CD14-positive monocyte (primary cell): ENCODE measurements around the gene LY6G5B. TPM values are rescaled to one million over a fixed set of nuclear protein-coding genes. Genes with fewer than 3 reads are reported as not detected.
A peak's percentile ranks its signal among the peaks of the same experiment; 100 is the strongest.

Source experiments
- DNase-seq, 3 donors: peaks; one replicate each; pipeline ENCODE4 v3.0.0-alpha.2; 2011 to 2022
- H2AFZ ChIP-seq: 2 replicates; pipeline ENCODE4 v1.6.0; 2012; ENCODE audit warnings: mild to moderate bottlenecking, low read depth, low read length, inconsistent platforms; ENCODE audit not compliant: insufficient read depth, poor library complexity, severe bottlenecking
- H3K27ac ChIP-seq, 2 donors: 1 replicate in 1 of 2; 2 replicates in 1 of 2; pipeline ENCODE4 v1.5.1; 2012 to 2013; ENCODE audit warnings: low read length in 2 of 2, control low read depth in 1 of 2, inconsistent platforms in 1 of 2, low read depth in 1 of 2, mild to moderate bottlenecking in 1 of 2
- H3K27me3 ChIP-seq, 2 donors: one replicate each; pipeline versions ENCODE4 v1.6.0 to v1.6.1; 2011 to 2013; ENCODE audit warnings: low read length in 2 of 2; ENCODE audit not compliant: control insufficient read depth in 2 of 2, insufficient read depth in 2 of 2
- H3K36me3 ChIP-seq, 2 donors: replicated peaks in 1 of 2; 1 replicate in 1 of 2; 2 replicates in 1 of 2; pipeline versions ENCODE4 v1.5.1 to v1.6.1; 2012 to 2013; ENCODE audit warnings: low read length in 2 of 2, control low read depth in 1 of 2, inconsistent platforms in 1 of 2, mild to moderate bottlenecking in 1 of 2; ENCODE audit not compliant: insufficient read depth in 2 of 2, control insufficient read depth in 1 of 2
- H3K4me1 ChIP-seq, 2 donors: 1 replicate in 1 of 2; 2 replicates in 1 of 2; pipeline versions ENCODE4 v1.5.1 to v1.6.1; 2012 to 2013; ENCODE audit warnings: low read length in 2 of 2, control low read depth in 1 of 2, inconsistent platforms in 1 of 2, mild to moderate bottlenecking in 1 of 2, moderate library complexity in 1 of 2; ENCODE audit not compliant: insufficient read depth in 2 of 2, control insufficient read depth in 1 of 2
- H3K4me2 ChIP-seq: replicated peaks from 2 replicates; pipeline ENCODE3; 2012; ENCODE audit warnings: low read length, moderate library complexity, mild to moderate bottlenecking; ENCODE audit not compliant: poor library complexity, severe bottlenecking; ENCODE audit errors: extremely low read depth
- H3K4me3 ChIP-seq, 3 experiments: fragments of 200-600 bp in 1 of 3; sonication (generic) in 1 of 3; replicated peaks in 1 of 3; 1 replicate in 2 of 3; 2 replicates in 1 of 3; pipeline ENCODE4 v1.5.1; 2011 to 2013; ENCODE audit warnings: low read length in 3 of 3, mild to moderate bottlenecking in 3 of 3, control low read depth in 2 of 3, low read depth in 2 of 3, inconsistent platforms in 1 of 3, moderate library complexity in 1 of 3
- H3K79me2 ChIP-seq: 2 replicates; pipeline ENCODE4 v1.6.0; 2012; ENCODE audit warnings: mild to moderate bottlenecking, control low read depth, inconsistent platforms, low read length, moderate library complexity; ENCODE audit not compliant: insufficient read depth
- H3K9ac ChIP-seq: 2 replicates; pipeline ENCODE4 v1.6.0; 2017; ENCODE audit warnings: low read length, mild to moderate bottlenecking; ENCODE audit not compliant: insufficient read depth, poor library complexity, severe bottlenecking
- H3K9me3 ChIP-seq, 2 donors: replicated peaks in 1 of 2; 1 replicate in 1 of 2; 2 replicates in 1 of 2; pipeline versions ENCODE4 v1.5.1 to v1.6.1; 2012 to 2013; ENCODE audit warnings: low read length in 2 of 2, control low read depth in 1 of 2; ENCODE audit not compliant: control insufficient read depth in 1 of 2, insufficient read depth in 1 of 2
- H4K20me1 ChIP-seq: 2 replicates; pipeline ENCODE4 v1.6.0; 2012; ENCODE audit warnings: mild to moderate bottlenecking, low read length, control low read depth, moderate library complexity; ENCODE audit not compliant: insufficient read depth
- H3K27ac Mint-ChIP-seq, 7 donors: one replicate each; pipeline ENCODE4 v1.8.0; 2020; ENCODE audit warnings: mild to moderate bottlenecking in 7 of 7, mixed read lengths in 7 of 7, moderate library complexity in 6 of 7, inconsistent platforms in 2 of 7
- H3K27me3 Mint-ChIP-seq, 3 donors: one replicate each; pipeline ENCODE4 v1.8.0; 2021 to 2022; ENCODE audit warnings: low read depth in 3 of 3, mild to moderate bottlenecking in 3 of 3, mixed read lengths in 3 of 3, moderate library complexity in 3 of 3, inconsistent platforms in 1 of 3
- H3K36me3 Mint-ChIP-seq, 2 donors: one replicate each; pipeline ENCODE4 v1.8.0; 2020; ENCODE audit warnings: mixed read lengths in 2 of 2, inconsistent platforms in 1 of 2, mild to moderate bottlenecking in 1 of 2
- H3K4me1 Mint-ChIP-seq: one replicate; pipeline ENCODE4 v1.8.0; 2020; ENCODE audit warnings: mild to moderate bottlenecking, mixed read lengths
- H3K4me3 Mint-ChIP-seq, 2 donors: one replicate each; pipeline ENCODE4 v1.8.0; 2020; ENCODE audit warnings: mild to moderate bottlenecking in 2 of 2, mixed read lengths in 2 of 2, moderate library complexity in 1 of 2
- H3K9me3 Mint-ChIP-seq, 7 donors: one replicate each; pipeline ENCODE4 v1.8.0; 2020 to 2022; ENCODE audit warnings: mixed read lengths in 7 of 7, mild to moderate bottlenecking in 6 of 7, moderate library complexity in 6 of 7, inconsistent platforms in 2 of 7
- CTCF ChIP-seq: fragments of 200-600 bp; IDR thresholded peaks from one replicate; pipeline ENCODE4 v1.8.0; 2022; ENCODE audit warnings: antibody characterized with exemption, mild to moderate bottlenecking
- WGBS: methylation state at CpG from one replicate; pipeline ENCODE4 v1.1.5; 2013; ENCODE audit warnings: missing lambda C conversion rate; ENCODE audit not compliant: insufficient coverage; 5-methylcytosine and 5-hydroxymethylcytosine counted together
- intact Hi-C, 2 donors: fragments of 100-400 bp; cut with micrococcal nuclease; formaldehyde crosslinking; loops; one replicate each; pipeline versions ENCODE4 v1.15.0 to v1.15.1; 2023
- polyA plus RNA-seq, 3 donors: library from polyadenylated mRNA; depleted of rRNA in 1 of 3; unstranded in 2 of 3; stranded (reverse) in 1 of 3; fragments of 300-500 nt in 2 of 3; fragments of >200 nt in 1 of 3; fragmentation: Illumina TruSeq in 2 of 3; gene quantifications; 1 replicate in 2 of 3; 2 replicates in 1 of 3; pipeline ENCODE4 v1.2.3, GENCODE V29; 2012 to 2021

The LY6G5B gene
- polyA plus RNA-seq, 3 donors, result 0.17 to 55.1 TPM; not detected in 1

GRCh38 chr6:31641370-31641769, 28.4 kb upstream of the LY6G5B start:
- Histone ChIP-seq H3K4me2 (no peak overlapping the region), H3K79me2 (no peaks in the 10 kb centered on the region), H3K9ac (no peak overlapping the region), H3K4me1 (no peaks in the 10 kb centered on the region), H4K20me1 (peaks cover 84% of the 10 kb centered on the region), H3K27me3 (no peaks in the 10 kb centered on the region), H2AFZ (no peak overlapping the region), H3K27ac (no peak overlapping the region), H3K4me3 (no peak overlapping the region), H3K36me3 (peaks cover 94 to 99% of the 10 kb centered on the region in 2 donors), H3K9me3 (no peaks in the 10 kb centered on the region)
- no peak for TF ChIP-seq CTCF
- Mint-ChIP-seq H3K27ac (peak overlapping the region in 2 of 7 donors; percentile 3 to 65), H3K9me3 (no peaks in the 10 kb centered on the region), H3K27me3 (no peaks in the 10 kb centered on the region), H3K4me3 (no peak overlapping the region), H3K4me1 (no peaks in the 10 kb centered on the region), H3K36me3 (peaks cover 82 to 97% of the 10 kb centered on the region in 2 donors)
- WGBS, result no CpG with 5 or more reads among the region's 4 CpGs
- intact Hi-C loops, result no loop called here
- DNase-seq, result no peak

- H3K27ac ChIP-seq, result peak overlapping the region in 1 of 2 donors; percentile 26
- peak overlapping the region in 1 of 7 donors; percentile 18 for H3K27ac Mint-ChIP-seq
These were observed 26.8 kb upstream of the LY6G5B start for GRCh38 chr6:31642798-31643570.

More at GRCh38 chr6:31642798-31643570, 26.8 kb upstream of the LY6G5B start:
- Histone ChIP-seq H3K4me3 (no peak overlapping the region), H3K9ac (no peak overlapping the region), H3K27me3 (no peaks in the 10 kb centered on the region), H4K20me1 (peaks cover 79% of the 10 kb centered on the region), H3K36me3 (peaks cover 94 to 98% of the 10 kb centered on the region in 2 donors), H3K79me2 (peaks cover 6% of the 10 kb centered on the region), H3K4me2 (no peak overlapping the region), H2AFZ (no peak overlapping the region), H3K9me3 (no peaks in the 10 kb centered on the region), H3K4me1 (no peaks in the 10 kb centered on the region)
- TF ChIP-seq CTCF, result no peak
- Mint-ChIP-seq H3K36me3 (peaks cover 81 to 99% of the 10 kb centered on the region in 2 donors), H3K4me3 (no peak overlapping the region), H3K4me1 (no peaks in the 10 kb centered on the region), H3K9me3 (no peaks in the 10 kb centered on the region), H3K27me3 (no peaks in the 10 kb centered on the region)
- intact Hi-C loops, result no loop called here
- 100% methylated on average over 3 of the region's 6 CpGs for WGBS
- no peak for DNase-seq
